SU-DHL-6 (cell line): ENCODE measurements around the gene PDPN.

ENCODE experiments used
- H2AFZ ChIP-seq: fragments of 200-600 bp; sonication (generic); 2 replicates; pipeline ENCODE4 v1.6.1; 2014; ENCODE audit warnings: low read depth, mild to moderate bottlenecking, moderate library complexity, mixed read lengths, antibody characterized with exemption, low read length; ENCODE audit not compliant: severe bottlenecking
- H3F3A ChIP-seq: fragments of 200-600 bp; shearing (Covaris generic); 2 replicates; pipeline ENCODE4 v1.6.0; 2016; ENCODE audit warnings: antibody characterized with exemption, mild to moderate bottlenecking; ENCODE audit not compliant: insufficient read depth
- H3K27ac ChIP-seq: fragments of 200-600 bp; sonication (generic); 2 replicates; pipeline ENCODE4 v1.5.1; 2016; ENCODE audit warnings: low read depth, mild to moderate bottlenecking, low read length, moderate library complexity, mixed read lengths
- H3K27me3 ChIP-seq: fragments of 200-600 bp; sonication (generic), shearing (Covaris generic); 2 replicates; pipeline ENCODE4 v1.6.0; 2014; ENCODE audit warnings: mild to moderate bottlenecking, low read length
- H3K36me3 ChIP-seq: fragments of 200-600 bp; sonication (generic); 2 replicates; pipeline ENCODE4 v1.6.1; 2014; ENCODE audit warnings: mild to moderate bottlenecking, low read length, mixed read lengths
- H3K4me2 ChIP-seq: fragments of 300-600, 200-600 bp; shearing (Covaris generic), sonication (generic); 2 replicates; pipeline ENCODE4 v1.6.0; 2014; ENCODE audit warnings: low read length, low read depth, mild to moderate bottlenecking; ENCODE audit not compliant: poor library complexity, severe bottlenecking
- H3K4me3 ChIP-seq: fragments of 200-600 bp; sonication (generic); 2 replicates; pipeline ENCODE4 v1.5.1; 2014; ENCODE audit warnings: antibody characterized with exemption, low read length, mild to moderate bottlenecking, mixed read lengths; ENCODE audit not compliant: insufficient read depth, poor library complexity, severe bottlenecking
- H3K79me2 ChIP-seq: fragments of 200-600 bp; sonication (generic); 2 replicates; pipeline ENCODE4 v1.6.1; 2014; ENCODE audit warnings: mild to moderate bottlenecking, low read length, moderate library complexity; ENCODE audit not compliant: insufficient read depth
- H3K9ac ChIP-seq: fragments of 200-600 bp; sonication (generic); 2 replicates; pipeline ENCODE4 v1.7.0; 2014; ENCODE audit warnings: mild to moderate bottlenecking, low read length
- H3K9me2 ChIP-seq: fragments of 200-600 bp; sonication (generic); replicated peaks from 2 replicates; pipeline ENCODE4 v1.6.1; 2014; ENCODE audit warnings: low read length; ENCODE audit not compliant: insufficient read depth
- H3K9me3 ChIP-seq: fragments of 200-600 bp; sonication (generic); 2 replicates; pipeline ENCODE4 v1.6.1; 2014; ENCODE audit warnings: low read length, mixed read lengths; ENCODE audit not compliant: insufficient read depth
- H4K20me1 ChIP-seq: fragments of 200-600 bp; sonication (generic); 2 replicates; pipeline ENCODE4 v1.6.1; 2014; ENCODE audit warnings: low read depth, mild to moderate bottlenecking, antibody characterized with exemption, low read length, moderate library complexity, mixed read lengths
- EZH2phosphoT487 ChIP-seq: fragments of 200-600 bp; sonication (generic), shearing (Covaris generic); conservative IDR thresholded peaks from 2 replicates; pipeline ENCODE4 v1.6.1; 2018; ENCODE audit warnings: mild to moderate bottlenecking, antibody characterized with exemption, low read length, moderate library complexity, mixed read lengths
- TF ChIP-seq, protein P1 (sequence below): fragments of 200-600 bp; sonication (generic); IDR thresholded peaks from one replicate; pipeline ENCODE4 v1.5.1; 2017; ENCODE audit warnings: antibody characterized with exemption, mild to moderate bottlenecking, low read length, moderate library complexity; ENCODE audit not compliant: insufficient read depth, poor library complexity, severe bottlenecking

PDPN gene

DNA sequence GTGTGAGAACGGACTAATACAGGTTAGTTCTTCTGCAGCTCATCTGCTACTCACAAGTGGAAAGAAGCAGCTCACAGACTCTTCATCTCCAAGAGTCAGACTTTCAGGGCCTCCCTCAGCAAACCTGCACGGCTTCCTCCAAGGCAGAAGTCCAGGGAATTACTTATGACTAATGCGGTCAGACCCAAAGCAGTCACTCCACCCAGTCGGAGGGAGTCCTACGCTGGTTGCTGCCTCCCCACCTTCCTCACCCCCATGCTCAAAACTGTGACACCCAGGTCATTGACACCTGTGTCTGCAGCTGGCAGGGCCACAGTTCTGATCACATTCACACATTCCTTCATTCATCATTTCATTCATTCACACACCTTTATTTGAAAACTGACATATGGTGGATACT lies 77.9 kb downstream of the PDPN start:
- H3F3A ChIP-seq = peaks cover 9% of the 10 kb centered on the region; the same call in 1 of the 2 replicates
- H3K9me3 ChIP-seq = no peaks in the 10 kb centered on the region; the same call in 1 of the 2 replicates
- H3K4me3 ChIP-seq = no peak overlapping the region
- no peaks in the 10 kb centered on the region for H4K20me1 ChIP-seq
- no peaks in the 10 kb centered on the region for H3K36me3 ChIP-seq
- TF ChIP-seq, protein P1, sequence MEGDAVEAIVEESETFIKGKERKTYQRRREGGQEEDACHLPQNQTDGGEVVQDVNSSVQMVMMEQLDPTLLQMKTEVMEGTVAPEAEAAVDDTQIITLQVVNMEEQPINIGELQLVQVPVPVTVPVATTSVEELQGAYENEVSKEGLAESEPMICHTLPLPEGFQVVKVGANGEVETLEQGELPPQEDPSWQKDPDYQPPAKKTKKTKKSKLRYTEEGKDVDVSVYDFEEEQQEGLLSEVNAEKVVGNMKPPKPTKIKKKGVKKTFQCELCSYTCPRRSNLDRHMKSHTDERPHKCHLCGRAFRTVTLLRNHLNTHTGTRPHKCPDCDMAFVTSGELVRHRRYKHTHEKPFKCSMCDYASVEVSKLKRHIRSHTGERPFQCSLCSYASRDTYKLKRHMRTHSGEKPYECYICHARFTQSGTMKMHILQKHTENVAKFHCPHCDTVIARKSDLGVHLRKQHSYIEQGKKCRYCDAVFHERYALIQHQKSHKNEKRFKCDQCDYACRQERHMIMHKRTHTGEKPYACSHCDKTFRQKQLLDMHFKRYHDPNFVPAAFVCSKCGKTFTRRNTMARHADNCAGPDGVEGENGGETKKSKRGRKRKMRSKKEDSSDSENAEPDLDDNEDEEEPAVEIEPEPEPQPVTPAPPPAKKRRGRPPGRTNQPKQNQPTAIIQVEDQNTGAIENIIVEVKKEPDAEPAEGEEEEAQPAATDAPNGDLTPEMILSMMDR = no peak
- no peak for TF ChIP-seq EZH2phosphoT487
- no peaks in the 10 kb centered on the region for H3K9me2 ChIP-seq
- H2AFZ ChIP-seq = no peak overlapping the region
- no peaks in the 10 kb centered on the region for H3K79me2 ChIP-seq
- H3K9ac ChIP-seq = no peak overlapping the region
- H3K27me3 ChIP-seq = no peaks in the 10 kb centered on the region
- no peak overlapping the region for H3K27ac ChIP-seq
- no peak overlapping the region for H3K4me2 ChIP-seq

GRCh38 chr1:13662493-13662892 lies 78.9 kb downstream of the PDPN start:
- Histone ChIP-seq H3K4me2 (no peak overlapping the region), H3F3A (peaks cover 18% of the 10 kb centered on the region), H3K27me3 (no peaks in the 10 kb centered on the region), H3K79me2 (no peaks in the 10 kb centered on the region), H3K36me3 (no peaks in the 10 kb centered on the region), H3K4me3 (no peak overlapping the region), H4K20me1 (no peaks in the 10 kb centered on the region), H3K9me2 (no peaks in the 10 kb centered on the region), H3K9me3 (no peaks in the 10 kb centered on the region; the same call in 1 of the 2 replicates), H3K9ac (no peak overlapping the region), H2AFZ (no peak overlapping the region), H3K27ac (no peak overlapping the region)
- TF ChIP-seq, protein P1 = no peak
- no peak for TF ChIP-seq EZH2phosphoT487

GRCh38 chr1:13663969-13664368 lies 80.3 kb downstream of the PDPN start:
- H3K4me2 ChIP-seq = no peak overlapping the region
- H3K36me3 ChIP-seq = no peaks in the 10 kb centered on the region
- H3F3A ChIP-seq = peaks cover 28% of the 10 kb centered on the region
- no peaks in the 10 kb centered on the region for H4K20me1 ChIP-seq
- no peaks in the 10 kb centered on the region for H3K79me2 ChIP-seq
- no peak for TF ChIP-seq EZH2phosphoT487
- TF ChIP-seq, protein P1 = no peak
- no peak overlapping the region for H3K27ac ChIP-seq
- H3K9me3 ChIP-seq = no peaks in the 10 kb centered on the region; the same call in 1 of the 2 replicates
- H3K9ac ChIP-seq = no peak overlapping the region
- H3K4me3 ChIP-seq = no peak overlapping the region
- H2AFZ ChIP-seq = no peak overlapping the region
- H3K9me2 ChIP-seq = no peaks in the 10 kb centered on the region
- no peaks in the 10 kb centered on the region for H3K27me3 ChIP-seq
